HepG2 (cell line): ENCODE measurements around the gene TMEM225B. TPM values are rescaled to one million over a fixed set of nuclear protein-coding genes. Genes with fewer than 3 reads are reported as not detected.

Source experiments
- ASH2L ChIP-seq: fragments of 300-600, 200-600 bp; sonication (generic); IDR thresholded peaks from 2 replicates; pipeline ENCODE4 v1.7.0; 2017; ENCODE audit warnings: low read depth, mild to moderate bottlenecking, moderate library complexity, mixed read lengths, low read length; ENCODE audit not compliant: insufficient read length
- ATF7-NPFF ChIP-seq: sonication (generic); formaldehyde crosslinking; IDR thresholded peaks from 2 replicates; pipeline ENCODE4 v1.8.1; 2023; ENCODE audit warnings: mild to moderate bottlenecking, low read depth, missing genetic modification reagents, moderate library complexity
- CC2D1A ChIP-seq: sonication (generic); formaldehyde crosslinking; IDR thresholded peaks from 2 replicates; pipeline ENCODE4 v1.8.1; 2023; ENCODE audit warnings: mild to moderate bottlenecking, missing genetic modification reagents
- ERF ChIP-seq: IDR thresholded peaks from 2 replicates; pipeline ENCODE4 v1.6.1; 2018; ENCODE audit warnings: missing biosample characterization, missing genetic modification reagents
- GFI1 ChIP-seq: sonication (generic); formaldehyde crosslinking; IDR thresholded peaks from 2 replicates; pipeline ENCODE4 v1.5.0; 2020; ENCODE audit warnings: missing genetic modification reagents, mild to moderate bottlenecking, borderline replicate concordance
- HNRNPL ChIP-seq: fragments of 200-400 bp; formaldehyde crosslinking; IDR thresholded peaks from 2 replicates; pipeline ENCODE4 v1.6.1; 2017; ENCODE audit warnings: mild to moderate bottlenecking, low read depth, low read length
- HOXA9 ChIP-seq: sonication (generic); formaldehyde crosslinking; IDR thresholded peaks from 2 replicates; pipeline ENCODE4 v1.8.1; 2022; ENCODE audit warnings: missing genetic modification reagents, mild to moderate bottlenecking, moderate library complexity, borderline replicate concordance
- IKZF4 ChIP-seq: sonication (generic); formaldehyde crosslinking; IDR thresholded peaks from 2 replicates; pipeline ENCODE4 v1.5.1; 2020; ENCODE audit warnings: borderline replicate concordance, mild to moderate bottlenecking, low read depth, missing genetic modification reagents; ENCODE audit errors: not compliant biosample characterization
- KLF6 ChIP-seq: IDR thresholded peaks from 2 replicates; pipeline ENCODE4 v1.8.0; 2016; ENCODE audit warnings: missing biosample characterization, missing genetic modification reagents
- PBX2 ChIP-seq: IDR thresholded peaks from 2 replicates; pipeline ENCODE4 v1.6.1; 2016; ENCODE audit warnings: control low read depth
- PHF21A ChIP-seq: sonication (generic); formaldehyde crosslinking; IDR thresholded peaks from 2 replicates; pipeline ENCODE4 v1.5.0; 2020; ENCODE audit warnings: mild to moderate bottlenecking, missing genetic modification reagents
- RFX1 ChIP-seq: fragments of 450-650 bp; IDR thresholded peaks from 2 replicates; pipeline ENCODE4 v1.6.1; 2017
- SRSF9 ChIP-seq: fragments of 200-400 bp; formaldehyde crosslinking; IDR thresholded peaks from 2 replicates; pipeline ENCODE4 v1.6.1; 2018; ENCODE audit warnings: borderline replicate concordance, mild to moderate bottlenecking, low read depth, low read length; ENCODE audit not compliant: insufficient read depth, poor library complexity, severe bottlenecking
- THAP7 ChIP-seq: sonication (generic); formaldehyde crosslinking; IDR thresholded peaks from 2 replicates; pipeline ENCODE4 v1.8.1; 2023; ENCODE audit warnings: mild to moderate bottlenecking, missing genetic modification reagents
- WIZ ChIP-seq: sonication (generic); formaldehyde crosslinking; IDR thresholded peaks from 2 replicates; pipeline ENCODE4 v1.5.1; 2020; ENCODE audit warnings: mild to moderate bottlenecking, missing genetic modification reagents
- XBP1 ChIP-seq: sonication (generic); formaldehyde crosslinking; IDR thresholded peaks from 2 replicates; pipeline ENCODE4 v1.5.0; 2020; ENCODE audit warnings: missing genetic modification reagents
- ZBTB3 ChIP-seq: sonication (generic); formaldehyde crosslinking; IDR thresholded peaks from 2 replicates; pipeline ENCODE4 v1.4.0; 2020; ENCODE audit warnings: low read depth, mild to moderate bottlenecking, moderate library complexity, missing genetic modification reagents, borderline replicate concordance
- ZFP41 ChIP-seq: sonication (generic); formaldehyde crosslinking; IDR thresholded peaks from 2 replicates; pipeline ENCODE4 v1.4.0; 2020; ENCODE audit warnings: mild to moderate bottlenecking, missing genetic modification reagents, borderline replicate concordance
- ZIK1 ChIP-seq: sonication (generic); formaldehyde crosslinking; IDR thresholded peaks from 2 replicates; pipeline ENCODE4 v1.5.0; 2020; ENCODE audit warnings: mild to moderate bottlenecking, low read depth, missing genetic modification reagents, borderline replicate concordance
- ZNF256 ChIP-seq: sonication (generic); formaldehyde crosslinking; conservative IDR thresholded peaks from 2 replicates; pipeline ENCODE4 v1.4.0; 2020; ENCODE audit warnings: missing genetic modification reagents
- ZNF276 ChIP-seq: sonication (generic); formaldehyde crosslinking; IDR thresholded peaks from 2 replicates; pipeline ENCODE4 v1.4.0; 2020; ENCODE audit warnings: mild to moderate bottlenecking, low read depth, missing genetic modification reagents
- ZNF451 ChIP-seq: sonication (generic); formaldehyde crosslinking; IDR thresholded peaks from 2 replicates; pipeline ENCODE4 v1.5.0; 2020; ENCODE audit warnings: mild to moderate bottlenecking, missing genetic modification reagents
- ZNF607 ChIP-seq: sonication (generic); formaldehyde crosslinking; IDR thresholded peaks from 2 replicates; pipeline ENCODE4 v1.5.1; 2020; ENCODE audit warnings: missing genetic modification reagents, mild to moderate bottlenecking, borderline replicate concordance
- polyA plus RNA-seq, 8 experiments: library from polyadenylated mRNA; depleted of rRNA in 3 of 8; stranded (reverse) in 7 of 8; unstranded in 1 of 8; fragments of >200 nt; fragmentation: Illumina TruSeq in 4 of 8; extraction: Trizol in 4 of 8; gene quantifications; 2 replicates each; pipeline versions ENCODE4 v1.2.1 to v1.2.3, GENCODE V29; 2011 to 2016; ENCODE audit warnings: low read depth in 4 of 8, missing spikeins in 1 of 8, mixed read lengths in 1 of 8; ENCODE audit not compliant: insufficient read depth in 1 of 8
- total RNA-seq, 5 experiments: library from RNA; depleted of rRNA; stranded (reverse); fragments of >200 nt; fragmentation: Illumina TruSeq; extraction: Trizol; gene quantifications; 2 replicates each; pipeline ENCODE4 v1.2.3, GENCODE V29; 2016; ENCODE audit warnings: low read depth in 1 of 5
- TF ChIP-seq, protein P1 (sequence below): IDR thresholded peaks from 2 replicates; pipeline ENCODE4 v1.6.1; 2016; ENCODE audit warnings: low read depth, control low read depth

TMEM225B gene
- total and polyA plus RNA-seq, 2 of the 13 experiments (the other 11 are each of a cell fraction or from before 2014, with no cell fraction given): 0.78 to 0.95 TPM

GRCh38 chr7:99558306-99559174 lies 39.5 kb upstream of the TMEM225B start, which contains the start of gene ZNF655 (continued):
- no peak for TF ChIP-seq ZIK1 (CRISPR knock-in tag)
- peak; percentile 53; the same call in 1 of the 2 replicates for TF ChIP-seq PHF21A (CRISPR knock-in tag)
- TF ChIP-seq IKZF4: peak; percentile 48
- TF ChIP-seq THAP7 (CRISPR knock-in tag): peak; percentile 93; the same call in 1 of the 2 replicates
- TF ChIP-seq ERF (CRISPR knock-in tag): 0 out of 2 replicates have a peak, but pooled peaks have one; percentile 79
- TF ChIP-seq HNRNPL: peak; percentile 78
- TF ChIP-seq ASH2L: peak; percentile 80
- 0 out of 2 replicates have a peak, but pooled peaks have one; percentile 48 for TF ChIP-seq HOXA9 (CRISPR knock-in tag)
- TF ChIP-seq WIZ (CRISPR knock-in tag): no peak
- no peak; the same call in 1 of the 2 replicates for TF ChIP-seq ATF7-NPFF (CRISPR knock-in tag)
- no peak for TF ChIP-seq CC2D1A
- peak; percentile 56; the same call in 1 of the 2 replicates for TF ChIP-seq ZFP41 (CRISPR knock-in tag)
- peak; percentile 82 for TF ChIP-seq ZNF607 (CRISPR knock-in tag)
- peak; percentile 32; the same call in 1 of the 2 replicates for TF ChIP-seq KLF6 (CRISPR knock-in tag)
- TF ChIP-seq RFX1: no peak
- no peak for TF ChIP-seq GFI1 (CRISPR knock-in tag)
- no peak for TF ChIP-seq ZNF256 (CRISPR knock-in tag)
- TF ChIP-seq ZNF276: no peak
- TF ChIP-seq ZNF451 (CRISPR knock-in tag): peak; percentile 24; the same call in 1 of the 2 replicates
- TF ChIP-seq SRSF9: no peak
- TF ChIP-seq XBP1 (CRISPR knock-in tag): no peak
- TF ChIP-seq, protein P1, sequence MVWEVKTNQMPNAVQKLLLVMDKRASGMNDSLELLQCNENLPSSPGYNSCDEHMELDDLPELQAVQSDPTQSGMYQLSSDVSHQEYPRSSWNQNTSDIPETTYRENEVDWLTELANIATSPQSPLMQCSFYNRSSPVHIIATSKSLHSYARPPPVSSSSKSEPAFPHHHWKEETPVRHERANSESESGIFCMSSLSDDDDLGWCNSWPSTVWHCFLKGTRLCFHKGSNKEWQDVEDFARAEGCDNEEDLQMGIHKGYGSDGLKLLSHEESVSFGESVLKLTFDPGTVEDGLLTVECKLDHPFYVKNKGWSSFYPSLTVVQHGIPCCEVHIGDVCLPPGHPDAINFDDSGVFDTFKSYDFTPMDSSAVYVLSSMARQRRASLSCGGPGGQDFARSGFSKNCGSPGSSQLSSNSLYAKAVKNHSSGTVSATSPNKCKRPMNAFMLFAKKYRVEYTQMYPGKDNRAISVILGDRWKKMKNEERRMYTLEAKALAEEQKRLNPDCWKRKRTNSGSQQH: 0 out of 2 replicates have a peak, but pooled peaks have one; percentile 21
- peak; percentile 54 for TF ChIP-seq PBX2 (CRISPR knock-in tag)
- TF ChIP-seq ZBTB3: no peak; the same call in 1 of the 2 replicates
